ENCODE measurements around the gene UBAC1.
"Not testable (repeated sequence)": the region's sequence is repeated elsewhere in the genome, so short reads cannot be mapped to it uniquely, and the experiment has no call there.

DNA sequence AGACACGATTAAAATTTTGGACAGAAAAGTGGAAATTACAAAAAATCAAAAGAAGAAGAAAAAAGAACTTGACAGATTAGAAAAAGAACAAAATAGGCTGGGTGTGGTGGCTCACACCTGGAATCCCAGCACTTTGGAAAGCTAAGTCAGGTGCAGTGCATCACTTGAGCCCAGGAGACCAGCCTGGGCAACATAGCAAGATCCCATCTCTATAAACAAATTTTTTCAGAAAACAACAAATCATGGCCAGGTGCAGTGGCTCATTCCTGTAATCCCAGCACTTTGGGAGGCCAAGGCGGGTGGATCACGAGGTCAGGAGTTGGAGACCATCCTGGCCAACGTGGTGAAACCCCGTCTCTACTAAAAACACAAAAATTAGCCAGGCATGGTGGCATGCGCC lies 68.8 kb downstream of the UBAC1 start:
- TF ChIP-seq, protein P1, sequence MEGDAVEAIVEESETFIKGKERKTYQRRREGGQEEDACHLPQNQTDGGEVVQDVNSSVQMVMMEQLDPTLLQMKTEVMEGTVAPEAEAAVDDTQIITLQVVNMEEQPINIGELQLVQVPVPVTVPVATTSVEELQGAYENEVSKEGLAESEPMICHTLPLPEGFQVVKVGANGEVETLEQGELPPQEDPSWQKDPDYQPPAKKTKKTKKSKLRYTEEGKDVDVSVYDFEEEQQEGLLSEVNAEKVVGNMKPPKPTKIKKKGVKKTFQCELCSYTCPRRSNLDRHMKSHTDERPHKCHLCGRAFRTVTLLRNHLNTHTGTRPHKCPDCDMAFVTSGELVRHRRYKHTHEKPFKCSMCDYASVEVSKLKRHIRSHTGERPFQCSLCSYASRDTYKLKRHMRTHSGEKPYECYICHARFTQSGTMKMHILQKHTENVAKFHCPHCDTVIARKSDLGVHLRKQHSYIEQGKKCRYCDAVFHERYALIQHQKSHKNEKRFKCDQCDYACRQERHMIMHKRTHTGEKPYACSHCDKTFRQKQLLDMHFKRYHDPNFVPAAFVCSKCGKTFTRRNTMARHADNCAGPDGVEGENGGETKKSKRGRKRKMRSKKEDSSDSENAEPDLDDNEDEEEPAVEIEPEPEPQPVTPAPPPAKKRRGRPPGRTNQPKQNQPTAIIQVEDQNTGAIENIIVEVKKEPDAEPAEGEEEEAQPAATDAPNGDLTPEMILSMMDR (IDR thresholded peaks at IDR 0.05 in 2 of 3, conservative IDR thresholded peaks at IDR 0.05 in 1 of 3; ENCODE audit: control insufficient read depth in 2 of 3, extremely low read depth in 1 of 3, insufficient read depth in 1 of 3, low read depth in 3 of 3, low read length in 3 of 3), result not testable (repeated sequence)
- TF ChIP-seq NKRF (conservative IDR thresholded peaks at IDR 0.05); GABPA (IDR thresholded peaks at IDR 0.05; ENCODE audit: low read depth); NRF1 (conservative IDR thresholded peaks at IDR 0.05; ENCODE audit: low read depth, low read length); ELK1 (IDR thresholded peaks at IDR 0.05; ENCODE audit: low read depth, low read length); RFX5 (IDR thresholded peaks at IDR 0.05; ENCODE audit: low read depth, low read length); POLR2A (IDR thresholded peaks at IDR 0.05; ENCODE audit: low read depth, low read length): not testable (repeated sequence)
- TF ChIP-seq, protein P2, sequence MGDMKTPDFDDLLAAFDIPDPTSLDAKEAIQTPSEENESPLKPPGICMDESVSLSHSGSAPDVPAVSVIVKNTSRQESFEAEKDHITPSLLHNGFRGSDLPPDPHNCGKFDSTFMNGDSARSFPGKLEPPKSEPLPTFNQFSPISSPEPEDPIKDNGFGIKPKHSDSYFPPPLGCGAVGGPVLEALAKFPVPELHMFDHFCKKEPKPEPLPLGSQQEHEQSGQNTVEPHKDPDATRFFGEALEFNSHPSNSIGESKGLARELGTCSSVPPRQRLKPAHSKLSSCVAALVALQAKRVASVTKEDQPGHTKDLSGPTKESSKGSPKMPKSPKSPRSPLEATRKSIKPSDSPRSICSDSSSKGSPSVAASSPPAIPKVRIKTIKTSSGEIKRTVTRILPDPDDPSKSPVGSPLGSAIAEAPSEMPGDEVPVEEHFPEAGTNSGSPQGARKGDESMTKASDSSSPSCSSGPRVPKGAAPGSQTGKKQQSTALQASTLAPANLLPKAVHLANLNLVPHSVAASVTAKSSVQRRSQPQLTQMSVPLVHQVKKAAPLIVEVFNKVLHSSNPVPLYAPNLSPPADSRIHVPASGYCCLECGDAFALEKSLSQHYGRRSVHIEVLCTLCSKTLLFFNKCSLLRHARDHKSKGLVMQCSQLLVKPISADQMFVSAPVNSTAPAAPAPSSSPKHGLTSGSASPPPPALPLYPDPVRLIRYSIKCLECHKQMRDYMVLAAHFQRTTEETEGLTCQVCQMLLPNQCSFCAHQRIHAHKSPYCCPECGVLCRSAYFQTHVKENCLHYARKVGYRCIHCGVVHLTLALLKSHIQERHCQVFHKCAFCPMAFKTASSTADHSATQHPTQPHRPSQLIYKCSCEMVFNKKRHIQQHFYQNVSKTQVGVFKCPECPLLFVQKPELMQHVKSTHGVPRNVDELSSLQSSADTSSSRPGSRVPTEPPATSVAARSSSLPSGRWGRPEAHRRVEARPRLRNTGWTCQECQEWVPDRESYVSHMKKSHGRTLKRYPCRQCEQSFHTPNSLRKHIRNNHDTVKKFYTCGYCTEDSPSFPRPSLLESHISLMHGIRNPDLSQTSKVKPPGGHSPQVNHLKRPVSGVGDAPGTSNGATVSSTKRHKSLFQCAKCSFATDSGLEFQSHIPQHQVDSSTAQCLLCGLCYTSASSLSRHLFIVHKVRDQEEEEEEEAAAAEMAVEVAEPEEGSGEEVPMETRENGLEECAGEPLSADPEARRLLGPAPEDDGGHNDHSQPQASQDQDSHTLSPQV (IDR thresholded peaks at IDR 0.05), result not testable (repeated sequence)
